Tibial nerve (tissue), 4 donors: ENCODE results near the gene ADORA1. TPM values are rescaled to one million over a fixed set of nuclear protein-coding genes. Genes with fewer than 3 reads are reported as not detected.

ENCODE experiments used
- DNase-seq, 2 donors: peaks; one replicate each; pipeline ENCODE4 v3.0.0-alpha.2; 2019; ENCODE audit warnings: low spot score in 2 of 2
- H3K27ac ChIP-seq, 4 donors: fragments of 200-600 bp; sonication (generic) in 3 of 4; one replicate each; pipeline ENCODE4 v1.5.1; 2017 to 2019; ENCODE audit warnings: mild to moderate bottlenecking in 1 of 4
- H3K27me3 ChIP-seq, 2 donors: fragments of 200-600 bp; sonication (generic) in 1 of 2; one replicate each; pipeline versions ENCODE4 v1.5.1 to v1.6.0; 2017 to 2019
- H3K36me3 ChIP-seq, 3 donors: fragments of 200-600 bp; sonication (generic); one replicate each; pipeline ENCODE4 v1.5.1; 2018 to 2019
- H3K4me1 ChIP-seq, 4 donors: fragments of 200-600 bp; sonication (generic) in 3 of 4; one replicate each; pipeline ENCODE4 v1.5.1; 2017 to 2019
- H3K4me3 ChIP-seq, 4 donors: fragments of 200-600 bp; sonication (generic) in 3 of 4; one replicate each; pipeline ENCODE4 v1.5.1; 2017 to 2019; ENCODE audit warnings: mild to moderate bottlenecking in 1 of 4, moderate library complexity in 1 of 4
- H3K9me3 ChIP-seq, 4 donors: fragments of 200-600 bp; sonication (generic) in 3 of 4; one replicate each; pipeline ENCODE4 v1.5.1; 2017 to 2019
- CTCF ChIP-seq, 5 experiments: fragments of 200-600 bp in 3 of 5; fragments of 450-650 bp in 2 of 5; sonication (generic) in 3 of 5; IDR thresholded peaks; one replicate each; pipeline ENCODE4 v1.5.1; 2016 to 2019; ENCODE audit warnings: antibody characterized with exemption in 5 of 5, mild to moderate bottlenecking in 3 of 5, moderate library complexity in 2 of 5
- EP300 ChIP-seq, 2 donors: sonication (generic); formaldehyde crosslinking; IDR thresholded peaks; one replicate each; pipeline ENCODE4 v1.6.1; 2017; ENCODE audit warnings: antibody characterized with exemption in 2 of 2, mild to moderate bottlenecking in 1 of 2
- POLR2A ChIP-seq, 2 donors: fragments of 450-650 bp; IDR thresholded peaks; one replicate each; pipeline ENCODE4 v1.6.1; 2017; ENCODE audit warnings: antibody characterized with exemption in 2 of 2, mild to moderate bottlenecking in 2 of 2, moderate library complexity in 2 of 2
- WGBS, 2 donors: methylation state at CpG; one replicate each; pipeline ENCODE4 v1.1.5; 2018; 5-methylcytosine and 5-hydroxymethylcytosine counted together
- total RNA-seq, 4 donors: library from RNA; depleted of rRNA; stranded (reverse); fragments of >200 nt; gene quantifications; one replicate each; pipeline ENCODE4 v1.1.0, GENCODE V29; 2016

ADORA1 gene
- 1 to 10 TPM in 2 of 4 donors, under 1 TPM in 2; 0.30 to 2.2 (median 0.96) TPM for total RNA-seq

- DNase-seq = peak; percentile 44 to 55
- Histone ChIP-seq H3K36me3 (no peaks in the 10 kb centered on the region), H3K4me1 (peaks cover 0 to 46% (median 13%) of the 10 kb centered on the region in 4 donors), H3K4me3 (peak within 1 kb of the TSS; percentile 17 to 46 (median 29)), H3K27me3 (peaks cover 0 to 33% of the 10 kb centered on the region in 2 donors), H3K9me3 (no peaks in the 10 kb centered on the region), H3K27ac (peak within 1 kb of the TSS in 2 of 4 donors; percentile 11 to 17)
- TF ChIP-seq CTCF (IDR thresholded peaks at IDR 0.05) (no peak), POLR2A (IDR thresholded peaks at IDR 0.05) (no peak), EP300 (IDR thresholded peaks at IDR 0.05) (no peak)
- WGBS, 2 donors = 0% methylated on average over 9 to 17 of the region's 51 CpGs
Measured at GRCh38 chr1:203127666-203128430, at the start of gene ADORA1. ADORA1 (plus strand) TSS chr1:203127726; CDS start chr1:203128842, 1,116 bp downstream.

- Histone ChIP-seq H3K4me3 (no peak overlapping the region), H3K9me3 (no peaks in the 10 kb centered on the region), H3K36me3 (no peaks in the 10 kb centered on the region), H3K27ac (no peak overlapping the region), H3K27me3 (peaks cover 0 to 44% of the 10 kb centered on the region in 2 donors), H3K4me1 (peaks cover 0 to 10% (median 0%) of the 10 kb centered on the region in 4 donors)
- 94 to 100% methylated on average over 2 of the region's 2 CpGs for WGBS, 2 donors
- DNase-seq = no peak
- TF ChIP-seq CTCF (IDR thresholded peaks at IDR 0.05) = no peak
Measured at GRCh38 chr1:203077956-203078355, 49.6 kb upstream of the ADORA1 start.

GRCh38 chr1:203078478-203078877 lies 49.0 kb upstream of the ADORA1 start:
- H3K27me3 ChIP-seq = peaks cover 0 to 40% of the 10 kb centered on the region in 2 donors
- WGBS, 2 donors = 84 to 86% methylated on average over 3 of the region's 3 CpGs

GRCh38 chr1:203080456-203080855 lies 47.1 kb upstream of the ADORA1 start:
- Histone ChIP-seq H3K4me3 (no peak overlapping the region), H3K9me3 (no peaks in the 10 kb centered on the region), H3K36me3 (no peaks in the 10 kb centered on the region), H3K27ac (no peak overlapping the region), H3K27me3 (peaks cover 0 to 28% of the 10 kb centered on the region in 2 donors), H3K4me1 (peaks cover 0 to 6% (median 0%) of the 10 kb centered on the region in 4 donors)
- 90 to 94% methylated on average over 5 of the region's 5 CpGs for WGBS, 2 donors
- no peak for DNase-seq
- no peak for TF ChIP-seq EP300 (IDR thresholded peaks at IDR 0.05)
- no peak for TF ChIP-seq POLR2A (IDR thresholded peaks at IDR 0.05)

More at GRCh38 chr1:203078478-203078877, 49.0 kb upstream of the ADORA1 start:
- Histone ChIP-seq H3K9me3 (no peaks in the 10 kb centered on the region), H3K4me3 (no peak overlapping the region), H3K36me3 (no peaks in the 10 kb centered on the region), H3K4me1 (peaks cover 0 to 10% (median 0%) of the 10 kb centered on the region in 4 donors), H3K27ac (no peak overlapping the region)
- TF ChIP-seq POLR2A (IDR thresholded peaks at IDR 0.05) = no peak
- TF ChIP-seq CTCF (IDR thresholded peaks at IDR 0.05) = no peak
- TF ChIP-seq EP300 (IDR thresholded peaks at IDR 0.05) = no peak
- DNase-seq = no peak

- DNase-seq = no peak
- peaks cover 0 to 16% of the 10 kb centered on the region in 2 donors for H3K27me3 ChIP-seq
- H3K27ac ChIP-seq = no peak overlapping the region
- TF ChIP-seq POLR2A (IDR thresholded peaks at IDR 0.05) = no peak
- TF ChIP-seq EP300 (IDR thresholded peaks at IDR 0.05) = no peak
- TF ChIP-seq CTCF (IDR thresholded peaks at IDR 0.05) = no peak
- no peaks in the 10 kb centered on the region for H3K9me3 ChIP-seq
- no peaks in the 10 kb centered on the region for H3K36me3 ChIP-seq
- 44 to 63% methylated on average over 9 of the region's 9 CpGs for WGBS, 2 donors
- no peak overlapping the region for H3K4me3 ChIP-seq
- no peaks in the 10 kb centered on the region for H3K4me1 ChIP-seq
Measured at GRCh38 chr1:203081465-203082230, 45.9 kb upstream of the ADORA1 start.
